Ovary (tissue), 3 donors: ENCODE measurements around the gene CFAP52.

ENCODE experiments used
- POLR2A ChIP-seq: fragments of 450-650 bp; IDR thresholded peaks from one replicate; pipeline ENCODE4 v1.6.1; 2017; ENCODE audit warnings: antibody characterized with exemption, mild to moderate bottlenecking, moderate library complexity
- TF ChIP-seq, protein P1 (sequence below), 3 donors: fragments of 450-650 bp in 2 of 3; fragments of 200-600 bp in 1 of 3; IDR thresholded peaks; one replicate each; pipeline versions ENCODE4 v1.5.1 to v1.8.0; 2016 to 2022; ENCODE audit warnings: antibody characterized with exemption in 3 of 3, mild to moderate bottlenecking in 1 of 3
- donor health status: DM: no; HTN: no; CAD: no.

DNA sequence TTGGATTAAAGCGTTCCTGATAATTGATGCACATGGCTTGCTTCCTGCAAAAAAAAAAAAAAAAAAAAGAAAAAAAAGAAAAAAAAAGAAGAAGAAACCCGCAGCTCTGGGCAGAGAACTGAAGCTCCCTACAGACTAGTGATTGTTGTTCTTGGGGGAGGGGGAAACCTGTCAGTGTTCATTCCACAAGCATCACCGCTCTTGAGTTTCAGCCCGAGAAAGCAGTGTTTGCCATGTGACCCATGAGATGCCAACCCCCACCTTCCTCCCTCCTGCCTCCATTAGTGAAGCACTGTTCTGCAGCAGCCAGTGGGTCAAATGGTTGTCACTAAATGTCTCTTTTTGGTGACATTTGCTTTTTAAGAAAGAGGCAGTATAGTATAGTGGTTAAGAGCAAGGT lies 70.6 kb downstream of the CFAP52 start:
- TF ChIP-seq, protein P1, sequence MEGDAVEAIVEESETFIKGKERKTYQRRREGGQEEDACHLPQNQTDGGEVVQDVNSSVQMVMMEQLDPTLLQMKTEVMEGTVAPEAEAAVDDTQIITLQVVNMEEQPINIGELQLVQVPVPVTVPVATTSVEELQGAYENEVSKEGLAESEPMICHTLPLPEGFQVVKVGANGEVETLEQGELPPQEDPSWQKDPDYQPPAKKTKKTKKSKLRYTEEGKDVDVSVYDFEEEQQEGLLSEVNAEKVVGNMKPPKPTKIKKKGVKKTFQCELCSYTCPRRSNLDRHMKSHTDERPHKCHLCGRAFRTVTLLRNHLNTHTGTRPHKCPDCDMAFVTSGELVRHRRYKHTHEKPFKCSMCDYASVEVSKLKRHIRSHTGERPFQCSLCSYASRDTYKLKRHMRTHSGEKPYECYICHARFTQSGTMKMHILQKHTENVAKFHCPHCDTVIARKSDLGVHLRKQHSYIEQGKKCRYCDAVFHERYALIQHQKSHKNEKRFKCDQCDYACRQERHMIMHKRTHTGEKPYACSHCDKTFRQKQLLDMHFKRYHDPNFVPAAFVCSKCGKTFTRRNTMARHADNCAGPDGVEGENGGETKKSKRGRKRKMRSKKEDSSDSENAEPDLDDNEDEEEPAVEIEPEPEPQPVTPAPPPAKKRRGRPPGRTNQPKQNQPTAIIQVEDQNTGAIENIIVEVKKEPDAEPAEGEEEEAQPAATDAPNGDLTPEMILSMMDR (IDR thresholded peaks at IDR 0.05), result no peak
- TF ChIP-seq POLR2A, result no peak
